GM21576 (cell line): ENCODE data around the gene SAMM50.

Experiments
- ATAC-seq: cut with Tn5 transposase; IDR thresholded peaks from one replicate; pipeline ENCODE4 v1.9.1; 2021; ENCODE audit warnings: mild to moderate bottlenecking, moderate library complexity; ENCODE audit not compliant: unreplicated experiment

The SAMM50 gene

DNA sequence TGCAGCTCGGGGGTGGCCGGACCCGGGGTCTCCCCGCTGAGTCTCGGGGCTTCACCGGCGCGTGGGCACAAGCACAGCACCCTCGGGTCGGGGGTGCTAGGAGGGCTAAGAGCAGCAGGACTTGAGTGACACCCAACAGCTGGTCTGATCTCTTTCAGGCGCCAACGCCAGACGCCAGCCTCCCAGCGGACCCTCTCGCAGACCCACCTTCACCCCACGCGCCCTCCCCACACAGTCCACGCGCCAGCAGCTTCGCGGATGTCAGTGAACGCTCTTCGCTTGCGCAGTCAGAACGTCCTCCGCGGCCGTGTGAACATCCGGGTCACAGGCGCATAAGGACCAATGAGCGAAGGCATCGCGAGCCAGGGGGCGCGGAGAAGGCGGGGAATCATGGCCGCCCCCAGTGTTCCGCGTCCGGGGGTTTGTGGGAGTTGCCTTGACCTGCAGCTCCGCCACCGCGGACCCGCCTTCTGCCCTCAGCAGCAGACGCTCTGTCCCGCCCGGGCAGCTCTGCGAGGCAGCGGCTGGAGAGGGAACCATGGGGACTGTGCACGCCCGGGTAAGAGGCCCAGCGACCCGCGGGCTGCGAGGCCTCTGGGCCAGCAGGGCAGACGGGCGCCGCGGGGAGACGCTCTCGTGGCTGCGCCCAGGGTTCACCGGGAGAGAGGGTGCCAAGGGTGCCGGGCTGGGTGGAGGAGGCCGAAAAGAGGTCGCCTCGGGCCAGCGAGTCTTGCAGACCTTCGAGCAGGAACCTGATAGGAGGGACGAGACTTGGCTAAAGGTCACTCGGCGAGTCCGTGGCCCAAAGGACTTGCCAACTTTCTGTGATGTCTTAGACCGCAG, at the start of gene SAMM50:
SAMM50 (plus strand) TSS at position 403 of the 843 bp plus-strand sequence; CDS start at position 539, 136 bp downstream.
- ATAC-seq: peak; percentile 94

DNA sequence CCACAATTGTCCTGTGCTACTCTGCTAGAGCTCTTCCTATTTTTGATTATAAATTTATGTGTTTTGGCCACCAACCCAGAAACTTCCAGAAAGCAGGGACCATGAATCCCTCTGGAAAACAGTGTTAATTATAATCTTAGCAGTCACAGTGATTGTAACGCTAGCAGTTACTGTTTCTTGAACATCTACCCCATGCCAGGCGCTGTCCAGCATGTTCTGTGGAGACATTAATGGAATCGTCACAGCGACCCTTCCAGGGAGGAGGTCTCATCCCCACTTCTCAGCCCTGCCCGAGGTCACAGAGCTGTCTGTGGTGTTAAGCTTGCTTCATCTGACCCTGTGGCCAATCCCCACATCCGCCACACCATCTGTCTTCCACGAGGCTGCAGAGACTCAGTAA, 49.6 kb upstream of the SAMM50 start:
- no peak for ATAC-seq

DNA sequence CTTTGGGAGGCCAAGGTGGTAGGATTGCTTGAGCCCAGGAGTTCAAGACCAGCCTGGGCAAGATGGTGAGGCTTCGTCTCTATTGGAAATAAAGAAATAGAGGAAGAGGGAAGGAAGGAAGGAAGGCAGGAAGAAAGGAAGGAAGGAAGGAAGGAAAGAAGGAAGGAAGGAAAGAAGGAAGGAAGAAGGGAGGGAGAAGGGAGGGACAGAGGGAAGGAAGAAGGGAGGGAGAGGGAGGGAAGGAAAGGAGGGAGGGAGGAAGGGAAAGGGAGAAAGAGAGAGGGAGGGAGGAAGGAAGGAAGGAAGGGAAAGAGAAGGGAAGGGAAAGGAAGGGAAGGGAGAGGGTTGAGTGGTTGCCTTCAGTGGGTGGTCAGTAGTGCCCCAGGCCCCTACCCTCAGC, 45.5 kb upstream of the SAMM50 start:
- ATAC-seq: no peak

DNA sequence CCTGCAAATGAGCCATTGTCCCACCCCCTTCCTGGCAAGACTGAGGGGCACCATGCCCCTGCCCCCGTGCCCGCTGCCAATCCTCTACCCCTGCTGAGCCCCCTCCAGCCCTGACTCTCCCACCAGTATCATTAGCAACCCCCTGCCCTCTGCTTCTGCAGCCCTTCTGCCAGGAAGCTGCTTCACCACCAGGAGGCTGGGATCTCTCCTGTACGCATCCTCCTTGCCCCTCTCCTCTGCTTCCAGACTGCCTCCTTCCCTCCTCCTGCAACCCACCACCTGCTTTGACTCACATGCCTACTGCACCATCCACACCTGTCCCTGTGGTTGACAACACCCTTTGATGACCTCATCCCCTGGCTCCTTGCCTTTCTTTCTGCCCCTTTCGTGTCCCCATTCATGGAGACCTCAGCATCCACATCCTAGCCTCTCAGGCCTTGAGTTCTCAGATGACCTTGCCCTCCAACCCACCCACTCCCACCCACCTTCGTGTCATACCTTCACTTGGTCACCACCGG, 45.0 kb upstream of the SAMM50 start:
- no peak for ATAC-seq

DNA sequence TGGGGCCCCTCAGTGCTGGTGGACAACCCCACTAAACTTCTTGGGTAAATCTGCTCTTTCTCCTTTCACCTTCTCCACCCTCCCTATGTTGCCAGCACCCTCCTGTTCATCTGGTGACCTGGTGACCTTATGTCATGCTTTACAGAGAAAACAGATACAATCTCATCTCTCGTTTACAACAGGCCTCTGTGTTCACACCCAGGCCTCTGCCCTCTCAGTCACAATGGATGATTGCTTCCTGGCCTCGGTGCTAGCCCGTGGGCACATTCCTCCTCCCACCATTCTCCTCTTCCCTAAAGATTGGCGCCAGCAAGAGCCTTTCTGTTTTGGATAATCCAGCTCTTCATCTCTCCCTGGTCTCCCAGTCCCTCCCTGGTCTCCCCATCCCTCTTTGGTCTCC, 43.9 kb upstream of the SAMM50 start:
- no peak for ATAC-seq

DNA sequence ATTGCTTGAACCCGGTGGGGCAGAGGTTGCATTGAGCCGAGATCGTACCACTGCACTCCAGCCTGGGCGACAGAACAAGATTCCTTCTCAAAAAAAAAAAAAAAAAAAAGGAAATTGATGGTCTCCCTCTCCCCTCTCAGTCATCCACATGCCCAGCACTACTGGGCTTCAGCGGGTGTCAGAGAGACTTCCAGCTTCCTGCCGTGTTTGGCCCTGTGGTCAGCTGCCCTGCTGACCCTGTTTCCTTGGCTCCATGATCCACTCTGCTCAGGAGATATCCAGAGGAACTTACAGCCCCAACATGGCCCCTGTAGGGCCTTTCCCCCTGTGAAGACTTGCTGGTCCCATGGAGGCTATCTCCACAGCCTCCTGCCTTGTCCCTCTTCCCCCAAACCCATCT, 37.7 kb upstream of the SAMM50 start:
- no peak for ATAC-seq

DNA sequence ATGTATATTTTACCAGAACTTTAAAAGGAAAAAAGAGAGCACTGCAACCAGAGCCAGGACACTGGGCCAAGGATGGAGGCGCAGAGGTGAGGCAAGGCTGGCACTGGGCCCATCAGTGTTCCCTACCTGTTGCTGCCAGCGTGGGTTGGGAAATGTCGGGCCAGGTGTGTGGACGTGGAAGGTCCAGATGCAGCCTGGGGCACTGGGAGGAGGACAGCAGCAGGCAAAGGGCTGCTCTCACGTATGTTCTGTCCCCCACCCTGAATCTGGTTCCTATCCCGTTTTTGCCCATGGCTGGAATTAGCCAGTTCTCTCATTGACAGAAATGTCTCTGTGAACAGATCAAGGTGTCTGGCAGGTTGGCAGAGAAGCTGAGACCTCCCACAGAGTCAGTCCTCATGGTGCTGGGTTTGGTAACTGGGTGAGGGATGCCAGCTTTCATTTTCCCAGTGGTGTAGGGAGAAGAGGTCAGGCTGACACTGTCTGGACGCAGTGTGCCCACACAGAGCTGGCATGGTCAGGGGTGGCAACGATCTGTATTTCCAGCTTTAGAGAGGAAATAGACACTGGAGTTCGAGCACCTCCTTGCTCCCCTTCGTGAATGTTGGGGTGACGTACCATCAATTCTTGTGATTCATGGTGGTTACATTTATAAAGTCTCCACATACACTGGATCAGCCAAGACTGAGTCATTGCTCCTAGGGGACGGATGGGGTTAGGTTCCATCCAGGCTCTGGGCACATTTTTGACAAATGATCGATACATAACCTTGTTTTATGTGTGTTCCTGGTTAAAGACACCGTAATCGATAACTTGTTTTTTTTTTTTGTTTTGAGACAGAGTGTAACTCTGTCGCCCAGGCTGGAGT, 35.9 kb upstream of the SAMM50 start:
- no peak for ATAC-seq

DNA sequence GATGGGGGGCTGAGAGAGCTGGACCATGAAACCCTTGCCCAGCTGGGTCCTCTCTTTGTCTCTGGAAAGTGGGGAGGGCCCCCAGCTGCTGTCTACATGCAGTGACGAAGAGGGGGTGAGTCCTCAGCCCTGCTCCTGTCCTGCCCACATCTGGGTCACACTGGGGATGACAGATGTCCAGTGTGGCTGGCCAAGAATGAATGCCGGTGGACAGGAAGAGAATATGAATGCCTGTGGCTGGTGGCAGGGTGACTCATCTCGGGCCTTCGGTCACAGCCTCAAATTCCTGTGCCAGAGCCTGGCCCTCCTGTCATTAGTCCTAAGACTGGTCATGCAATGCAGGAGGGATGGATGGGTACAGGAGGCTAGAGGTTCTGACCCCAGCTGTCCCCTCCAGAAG, 33.9 kb upstream of the SAMM50 start:
- no peak for ATAC-seq

DNA sequence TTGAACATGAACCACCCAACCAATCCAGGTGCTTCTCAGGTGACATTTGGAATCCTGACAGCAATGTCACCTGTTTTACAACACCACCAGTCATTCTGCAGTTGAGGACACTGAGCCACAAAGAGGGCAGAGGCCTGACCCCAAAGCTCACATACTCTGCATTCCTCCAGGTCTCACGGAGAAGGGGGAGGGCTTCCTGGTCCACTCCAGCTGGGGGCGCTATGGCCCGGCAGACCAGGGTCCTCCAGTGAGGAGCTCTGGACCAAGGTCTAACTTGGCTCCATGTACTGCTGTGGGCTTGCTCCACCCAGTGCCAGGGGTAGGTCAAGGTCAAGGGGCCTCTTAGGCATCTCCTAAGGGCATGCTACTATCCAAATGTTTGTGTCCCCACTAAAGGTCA, 33.1 kb upstream of the SAMM50 start:
- ATAC-seq: no peak

DNA sequence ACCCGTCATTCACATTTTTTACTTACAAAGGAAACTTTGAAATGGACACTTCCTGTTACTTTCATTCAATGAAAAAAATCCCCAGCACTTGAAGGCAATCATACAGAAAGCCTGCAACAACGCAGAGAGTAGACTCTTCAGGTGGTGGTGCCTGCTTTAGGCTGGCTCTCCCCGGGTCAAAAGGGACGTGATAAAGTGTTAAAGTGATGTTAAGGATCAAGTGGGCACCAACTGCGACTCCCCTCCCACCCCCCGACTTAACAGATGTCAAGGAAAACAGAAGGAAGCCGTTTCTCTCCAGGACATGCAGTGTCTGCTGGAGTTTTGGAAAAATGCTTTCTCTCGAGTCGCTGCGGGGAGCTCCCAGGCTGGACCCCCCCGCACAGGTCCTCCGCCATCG, 32.1 kb upstream of the SAMM50 start:
- no peak for ATAC-seq

DNA sequence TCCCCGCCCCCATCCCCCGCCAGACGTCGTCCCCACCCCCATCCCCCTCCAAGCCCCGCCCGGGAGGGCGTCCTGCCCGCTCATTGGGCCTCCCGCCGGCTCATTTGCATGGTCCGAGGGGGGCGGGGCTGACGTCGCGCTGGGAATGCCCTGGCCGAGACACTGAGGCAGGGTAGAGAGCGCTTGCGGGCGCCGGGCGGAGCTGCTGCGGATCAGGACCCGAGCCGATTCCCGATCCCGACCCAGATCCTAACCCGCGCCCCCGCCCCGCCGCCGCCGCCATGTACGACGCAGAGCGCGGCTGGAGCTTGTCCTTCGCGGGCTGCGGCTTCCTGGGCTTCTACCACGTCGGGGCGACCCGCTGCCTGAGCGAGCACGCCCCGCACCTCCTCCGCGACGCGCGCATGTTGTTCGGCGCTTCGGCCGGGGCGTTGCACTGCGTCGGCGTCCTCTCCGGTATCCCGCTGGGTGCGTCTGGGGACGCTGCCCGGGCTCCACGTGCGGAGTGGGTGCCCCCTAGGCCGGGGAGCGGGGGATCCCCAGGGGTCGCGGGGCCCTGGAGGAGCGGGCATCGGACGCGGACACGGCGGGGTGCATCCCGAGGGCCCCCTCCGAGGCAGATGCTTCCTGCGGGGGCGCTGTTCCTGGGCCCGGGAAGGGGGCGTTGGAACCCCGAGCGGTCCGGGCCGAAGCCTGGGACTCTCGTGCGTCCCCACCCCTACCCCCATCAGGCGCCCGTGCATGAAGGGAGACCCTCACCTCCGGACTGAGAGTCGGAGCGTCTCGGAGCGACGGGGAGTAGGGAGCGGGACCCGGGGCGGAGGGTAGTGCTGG, 31.4 kb upstream of the SAMM50 start, which contains the start of gene PNPLA3:
PNPLA3 (plus strand) TSS at position 175 of the 834 bp plus-strand sequence; CDS start at position 282, 107 bp downstream.
- ATAC-seq: no peak

DNA sequence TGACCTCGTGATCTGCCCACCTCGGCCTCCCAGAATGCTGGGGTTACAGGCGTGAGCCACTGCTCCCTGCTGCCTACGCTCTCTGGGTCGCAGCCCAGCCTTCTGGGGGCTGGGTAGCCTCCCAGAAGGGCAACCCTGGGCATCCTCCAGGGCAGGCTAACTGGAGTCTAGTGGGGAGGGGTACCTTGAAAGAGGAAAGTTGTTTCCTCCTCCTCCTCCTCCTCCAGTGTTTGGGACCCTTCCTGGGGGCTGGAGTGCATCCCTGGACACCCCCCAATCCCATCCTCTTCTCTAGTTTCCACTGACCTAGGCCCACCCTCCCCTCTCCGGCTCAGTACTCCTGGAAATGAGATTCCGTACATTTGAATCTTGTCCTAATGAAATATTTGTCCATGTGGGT, 30.4 kb upstream of the SAMM50 start:
- ATAC-seq: no peak

DNA sequence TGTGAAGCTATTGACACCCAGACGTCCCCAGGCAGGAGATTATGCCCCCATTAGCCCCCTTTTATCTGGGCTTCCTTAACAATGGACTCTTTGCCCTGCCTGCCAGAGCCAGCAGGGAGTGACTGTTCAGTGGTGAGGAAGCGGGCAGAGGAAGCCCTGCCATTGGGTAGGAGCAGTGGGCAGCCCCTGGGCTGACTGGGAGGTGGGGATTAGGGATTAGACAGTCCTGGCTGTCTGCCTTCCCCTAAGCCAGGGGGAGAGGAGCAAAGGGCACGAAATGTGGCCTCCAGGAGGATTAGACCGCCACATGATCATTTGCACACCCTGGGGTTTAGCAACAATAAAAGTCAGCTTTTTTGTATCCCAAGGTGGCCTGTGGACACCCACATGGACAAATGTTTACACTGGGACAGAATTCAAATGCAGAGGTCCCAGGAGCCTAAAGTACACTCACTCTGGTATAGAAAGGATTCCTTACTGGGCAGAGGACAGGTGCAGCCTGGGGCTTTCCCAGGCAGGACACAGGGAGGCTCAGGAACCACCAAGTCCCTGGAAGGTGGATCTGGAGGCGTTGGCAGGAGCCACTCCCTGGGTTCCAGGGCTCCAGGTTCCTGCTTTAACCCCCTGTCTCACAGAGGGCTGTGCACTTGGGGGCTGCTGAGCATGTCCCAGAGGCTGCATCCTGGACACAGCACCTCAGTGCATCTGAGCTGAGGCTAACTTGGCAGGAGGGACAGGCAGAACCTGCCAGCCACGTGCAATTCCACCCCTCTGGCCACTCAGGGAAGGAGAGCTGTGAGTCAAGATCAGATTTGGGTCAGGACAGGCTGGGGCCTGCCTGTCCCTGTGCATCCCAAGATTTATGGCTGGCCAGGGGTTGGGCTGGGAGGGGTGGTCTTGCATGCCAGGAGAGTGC, 29.6 kb upstream of the SAMM50 start:
- ATAC-seq: no peak

DNA sequence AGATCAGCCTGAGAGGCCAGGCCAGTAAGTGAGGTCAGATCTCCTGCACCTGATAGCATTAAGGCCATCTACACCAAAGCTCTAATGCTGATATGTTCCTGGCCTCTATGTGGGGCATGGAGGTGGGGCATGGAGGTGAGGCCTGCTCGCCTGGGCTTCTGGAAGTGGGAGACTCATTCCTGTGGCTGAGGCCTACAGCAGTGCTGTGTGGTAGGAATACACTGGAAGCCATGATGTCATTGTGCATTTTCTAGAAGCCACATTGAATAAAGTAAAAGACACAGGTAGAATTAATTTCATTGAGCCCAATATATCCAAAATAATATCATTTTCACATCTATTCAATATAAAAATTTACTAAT, 28.9 kb upstream of the SAMM50 start:
- ATAC-seq: no peak

DNA sequence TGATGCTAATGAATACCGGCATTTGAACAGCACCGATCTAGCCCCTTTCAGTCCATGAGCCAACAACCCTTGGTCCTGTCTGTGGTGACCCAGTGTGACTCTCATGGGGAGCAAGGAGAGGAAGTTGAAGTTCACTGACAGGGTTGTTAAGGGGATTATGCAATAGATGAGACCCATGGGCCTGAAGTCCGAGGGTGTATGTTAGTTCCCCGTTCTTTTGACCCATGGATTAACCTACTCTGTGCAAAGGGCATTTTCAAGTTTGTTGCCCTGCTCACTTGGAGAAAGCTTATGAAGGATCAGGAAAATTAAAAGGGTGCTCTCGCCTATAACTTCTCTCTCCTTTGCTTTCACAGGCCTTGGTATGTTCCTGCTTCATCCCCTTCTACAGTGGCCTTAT, 26.8 kb upstream of the SAMM50 start:
- ATAC-seq: no peak

DNA sequence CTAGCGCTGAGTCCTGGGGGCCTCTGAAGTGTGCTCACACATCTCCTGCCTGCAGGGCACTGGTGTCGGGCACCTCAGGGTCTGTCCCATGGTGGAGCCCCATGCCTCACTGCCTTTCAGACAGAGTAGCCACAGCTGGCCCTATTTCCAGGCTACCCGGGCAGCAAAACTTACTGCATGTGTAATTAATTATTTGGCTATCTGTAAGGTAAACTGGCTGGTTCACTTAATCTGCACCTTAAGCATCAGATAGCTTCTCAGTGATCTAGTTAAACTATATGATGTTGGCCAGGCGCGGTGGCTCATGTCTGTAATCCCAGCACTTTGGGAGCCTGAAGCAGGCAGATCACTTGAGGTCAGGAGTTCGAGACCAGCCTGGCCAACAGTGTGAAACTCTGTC, 26.3 kb upstream of the SAMM50 start:
- ATAC-seq: no peak

DNA sequence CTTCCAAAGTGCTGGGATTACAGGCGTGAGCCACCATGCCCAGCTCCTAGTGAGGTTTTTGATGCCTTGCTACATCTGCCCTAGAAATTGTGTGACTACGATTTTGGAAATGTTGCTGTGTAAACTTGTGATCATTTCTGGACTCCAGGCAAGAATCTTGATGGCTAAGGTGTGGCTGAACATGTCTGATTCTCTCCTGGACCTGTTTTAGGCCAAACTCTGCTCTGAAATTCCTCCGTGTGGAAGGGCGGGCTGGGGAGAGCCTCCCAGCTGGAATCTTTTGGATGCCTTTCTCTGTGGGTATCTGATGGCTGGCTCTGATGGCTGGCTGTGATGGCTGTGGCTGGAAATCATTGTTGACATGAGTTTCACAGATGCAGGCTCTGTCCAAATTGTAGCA, 23.5 kb upstream of the SAMM50 start:
- ATAC-seq: no peak

DNA sequence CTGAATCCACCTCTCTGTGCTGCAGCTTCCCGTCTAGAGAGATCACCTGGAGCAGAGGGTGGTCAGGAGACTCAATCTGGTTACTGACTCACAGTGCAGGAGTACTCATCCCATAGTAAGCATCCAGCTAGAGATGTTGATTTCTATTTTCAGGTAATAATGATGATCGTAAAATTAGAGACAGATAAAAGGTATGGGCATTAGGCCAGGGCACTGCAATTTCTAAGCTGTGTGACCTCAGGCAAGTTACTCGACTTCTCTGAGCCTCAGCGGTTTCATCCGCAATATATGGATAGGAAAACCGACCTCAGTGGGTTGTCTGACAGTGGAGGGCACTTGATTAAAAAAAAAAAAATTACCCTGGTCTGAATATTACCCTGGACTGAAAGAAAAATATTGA, 13.8 kb upstream of the SAMM50 start:
- ATAC-seq: no peak

DNA sequence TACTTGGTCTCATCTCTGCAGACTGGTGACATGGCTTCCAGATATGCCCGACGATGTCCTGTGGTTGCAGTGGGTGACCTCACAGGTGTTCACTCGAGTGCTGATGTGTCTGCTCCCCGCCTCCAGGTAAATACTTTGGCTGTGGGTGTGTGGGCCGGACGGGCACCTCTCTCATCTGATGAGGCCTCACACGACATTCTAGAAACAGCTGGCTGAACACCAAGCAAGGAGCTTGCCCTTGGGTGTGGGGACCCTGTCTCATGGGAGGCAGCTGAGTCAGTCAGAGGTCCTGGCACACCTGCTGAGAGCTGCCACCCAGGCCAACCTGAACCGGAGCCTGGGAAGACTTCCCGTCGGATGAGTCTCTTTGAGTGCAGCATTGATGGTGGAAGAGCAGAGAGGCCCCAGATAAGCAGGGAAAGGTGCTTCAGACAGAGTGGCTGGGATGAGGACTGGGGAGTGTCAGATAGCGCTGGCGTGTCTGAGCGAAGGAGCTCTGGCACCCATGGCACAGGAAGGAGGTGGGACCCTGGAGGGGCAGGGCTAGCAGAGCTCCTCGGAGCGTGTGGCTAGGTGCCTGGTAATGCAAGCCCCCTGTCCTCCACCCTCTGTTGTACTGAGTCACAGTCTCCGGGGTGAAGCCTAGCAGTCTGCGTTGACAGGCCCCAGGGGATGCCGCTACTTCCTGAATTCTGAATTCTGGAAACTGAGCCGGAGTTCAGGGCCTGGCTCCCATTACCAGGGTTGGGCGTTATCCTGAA, 10.4 kb upstream of the SAMM50 start:
- no peak for ATAC-seq
